Limb (tissue), 2 donors: ENCODE data around the gene NET1.
"Not testable (repeated sequence)": the region's sequence is repeated elsewhere in the genome, so short reads cannot be mapped to it uniquely, and the experiment has no call there.

Experiments
- DNase-seq, 2 donors: peaks; one replicate each; pipeline ENCODE4 v3.0.0-alpha.2; 2016; ENCODE audit errors: extremely low spot score in 2 of 2

NET1 gene

GRCh38 chr10:5461914-5462840 is 49.8 kb downstream of the NET1 start:
- DNase-seq = peak in 1 of 2 donors; percentile 25

DNA sequence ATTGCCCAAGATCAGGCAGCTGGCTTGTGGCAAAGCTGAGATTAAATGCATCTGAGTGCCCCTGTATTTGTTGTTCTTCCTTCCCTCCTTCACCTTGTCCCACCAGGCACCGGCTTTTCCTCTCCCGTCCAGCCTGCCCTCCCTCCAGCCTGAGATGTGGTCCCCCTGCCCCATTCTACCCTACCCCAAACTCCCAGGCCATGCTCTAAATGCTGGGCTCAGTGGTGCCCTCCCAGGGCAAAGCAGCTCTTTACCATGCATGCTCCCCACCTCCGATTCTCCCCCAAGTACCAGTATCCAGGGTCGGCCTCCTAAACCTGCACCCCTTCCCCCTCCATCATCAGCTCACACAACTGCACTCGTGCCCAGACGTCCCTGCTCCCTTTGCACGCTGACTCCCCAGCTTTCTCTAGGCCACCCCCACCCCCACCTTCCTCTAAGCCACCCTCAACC is 50.5 kb downstream of the NET1 start:
- peak in 1 of 2 donors; percentile 34 for DNase-seq

- DNase-seq = no peak
These were observed 52.2 kb downstream of the NET1 start for GRCh38 chr10:5464546-5464945.

GRCh38 chr10:5465976-5466450 is 53.7 kb downstream of the NET1 start:
- DNase-seq = no peak

DNA sequence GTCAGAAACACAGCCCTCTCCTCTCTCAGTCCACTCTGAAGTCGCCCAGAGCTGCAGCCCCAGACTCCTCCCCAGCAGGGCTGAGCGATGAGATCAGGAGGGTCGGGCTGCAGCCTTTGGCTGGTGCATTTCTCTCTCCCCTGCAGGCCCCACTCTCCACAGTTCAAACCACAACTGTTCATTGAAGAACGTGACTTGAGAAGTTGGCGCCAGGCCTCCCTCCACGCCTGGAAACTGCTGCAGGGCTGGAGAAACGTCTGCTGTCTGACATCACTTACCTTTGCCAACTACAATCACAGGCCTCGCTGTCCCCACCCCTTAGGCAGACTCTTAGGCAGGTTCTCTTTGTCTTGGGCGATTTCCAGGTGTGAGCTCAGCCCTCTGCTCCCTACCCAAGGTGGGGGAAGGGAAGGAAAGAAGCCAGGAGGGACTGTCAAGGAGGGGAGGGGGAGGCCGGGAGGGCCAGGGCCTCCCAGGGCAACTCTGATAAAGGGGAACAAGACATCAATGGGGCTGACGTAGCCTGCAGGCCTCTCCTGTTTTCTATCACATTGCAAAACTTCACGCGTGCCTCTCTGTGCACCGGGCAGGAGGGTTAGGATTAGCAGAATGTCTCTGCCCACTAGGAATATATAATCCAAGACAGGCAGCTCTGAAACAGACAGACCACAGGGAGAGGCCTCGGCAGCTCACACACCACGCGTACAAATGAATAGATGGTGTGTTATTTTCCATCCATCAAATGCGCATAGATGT is 54.3 kb downstream of the NET1 start:
- DNase-seq = peak; percentile 89 to 91

DNA sequence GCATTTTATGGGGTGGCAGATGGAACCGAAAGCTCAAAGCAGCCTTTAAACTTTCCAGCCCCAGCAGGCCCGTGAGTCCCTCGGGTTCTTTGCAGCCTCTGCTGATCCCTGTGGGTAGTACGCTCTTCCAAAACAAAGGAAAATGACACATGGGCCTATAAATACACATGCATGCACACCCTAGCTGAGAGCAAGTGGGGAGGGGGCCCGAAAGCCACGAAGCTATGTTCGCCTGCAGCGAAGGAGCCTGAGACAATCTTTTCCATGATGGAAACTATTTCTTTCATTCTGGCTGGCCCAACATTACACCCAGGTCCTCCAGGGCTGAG is 54.8 kb downstream of the NET1 start:
- peak in 1 of 2 donors; percentile 65 for DNase-seq

DNA sequence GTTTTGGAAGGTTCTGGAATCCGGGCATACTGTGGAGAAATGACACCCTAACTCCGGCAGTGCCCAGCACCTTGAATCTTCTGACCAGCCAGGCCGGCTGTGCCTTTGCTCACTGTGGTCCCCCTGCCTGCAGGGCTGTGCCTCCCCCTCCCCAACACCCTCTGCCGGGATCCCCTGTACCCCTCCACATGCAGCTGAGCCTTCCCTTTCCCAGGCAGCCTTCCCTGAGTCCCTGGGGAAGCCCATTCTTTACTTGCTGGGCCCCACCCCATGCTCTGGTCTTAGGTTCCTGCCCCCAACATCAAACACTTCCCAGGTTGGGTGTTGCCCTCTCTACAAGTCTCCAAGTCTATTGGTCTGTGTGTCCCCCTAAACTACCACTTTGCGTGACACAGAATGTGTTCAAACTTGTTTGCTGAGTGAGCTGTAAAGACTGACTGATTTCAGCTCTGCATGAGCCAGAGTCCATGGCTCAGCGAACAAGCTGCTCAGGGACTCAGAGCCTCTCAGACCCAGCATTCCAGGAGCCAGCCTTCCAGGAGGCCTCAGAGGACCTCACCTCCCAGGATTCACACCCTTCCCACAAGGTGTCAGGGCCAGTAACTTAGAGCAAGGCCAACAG is 55.4 kb downstream of the NET1 start:
- DNase-seq = peak in 1 of 2 donors; percentile 30

DNA sequence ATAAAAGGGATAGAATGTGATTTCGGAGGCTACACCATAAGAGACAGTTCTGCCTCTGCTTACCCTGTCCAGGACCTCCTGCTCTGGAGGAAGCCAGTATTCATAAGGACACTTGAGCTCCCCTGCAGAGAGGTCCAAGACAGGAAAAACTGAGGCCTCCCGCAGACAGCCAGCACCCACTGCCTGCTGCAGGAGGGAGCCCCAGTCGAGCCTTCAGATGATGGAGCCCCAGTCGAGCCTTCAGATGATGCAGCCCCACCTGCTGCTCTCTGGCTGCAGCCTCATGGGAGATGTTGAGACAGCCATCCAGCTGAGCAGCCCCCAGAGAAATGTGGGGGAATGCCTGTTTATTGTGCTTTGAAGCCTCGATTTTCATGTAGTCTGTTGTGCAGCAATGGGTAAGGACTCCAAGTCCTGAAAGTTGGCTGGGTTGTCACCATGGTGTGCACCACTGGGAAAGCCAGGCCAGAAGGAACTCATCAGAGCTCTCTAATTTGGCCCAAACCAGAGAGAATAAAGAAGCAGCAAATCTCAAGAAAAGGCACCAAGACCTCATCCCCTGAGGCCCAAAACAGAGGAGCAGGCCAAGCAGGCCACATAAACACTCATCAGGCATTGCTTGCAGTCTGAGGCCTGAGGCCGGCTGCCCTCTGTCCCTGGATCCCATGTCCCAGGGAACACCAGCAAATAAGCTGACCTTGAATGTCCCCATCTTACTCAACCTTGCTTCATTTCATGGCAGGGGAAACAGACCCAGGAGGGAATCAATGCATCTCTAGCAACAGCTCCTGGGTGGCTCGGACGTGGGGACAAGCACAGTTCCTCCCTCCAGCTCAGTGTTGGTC is 56.1 kb downstream of the NET1 start:
- no peak for DNase-seq

DNA sequence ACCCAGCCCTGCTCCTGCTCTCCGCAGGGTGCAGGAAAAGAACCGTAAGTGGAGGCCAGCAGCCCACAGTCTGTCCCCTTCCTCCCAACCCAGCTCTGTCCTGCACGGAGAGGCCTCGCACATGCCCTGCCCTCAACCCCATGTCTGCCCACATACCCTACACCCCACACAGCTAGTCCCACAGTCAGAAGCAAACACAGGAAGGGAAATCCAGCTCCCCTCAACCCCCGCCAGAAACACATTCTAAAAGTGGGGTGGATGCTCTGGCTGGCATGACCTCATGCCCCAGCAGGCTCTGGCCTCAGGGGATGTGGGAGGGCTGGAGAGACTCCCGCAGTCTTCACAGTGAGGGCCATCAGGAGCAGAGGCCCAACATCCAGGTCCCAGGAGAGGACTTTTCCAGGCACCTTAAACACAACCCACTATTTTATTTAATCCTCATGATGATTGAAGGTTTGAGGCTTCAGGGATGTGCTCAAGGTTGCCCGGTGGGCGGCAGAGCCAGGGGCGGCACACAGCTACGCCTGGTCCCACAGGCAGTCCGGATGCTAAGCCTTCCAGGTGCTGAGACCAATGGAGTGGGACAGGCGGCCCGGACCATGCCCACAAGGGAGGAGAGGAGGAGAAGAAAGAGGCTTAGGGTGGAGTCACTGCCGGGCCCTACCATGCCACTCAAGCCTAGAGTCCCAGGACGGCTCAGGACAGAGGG is 57.1 kb downstream of the NET1 start:
- DNase-seq = no peak

- no peak for DNase-seq
These were observed 57.9 kb downstream of the NET1 start for GRCh38 chr10:5470062-5470751.

GRCh38 chr10:5474642-5475041 is 62.3 kb downstream of the NET1 start:
- not testable (repeated sequence) for DNase-seq

GRCh38 chr10:5475088-5475487 is 62.7 kb downstream of the NET1 start:
- DNase-seq = not testable (repeated sequence)

DNA sequence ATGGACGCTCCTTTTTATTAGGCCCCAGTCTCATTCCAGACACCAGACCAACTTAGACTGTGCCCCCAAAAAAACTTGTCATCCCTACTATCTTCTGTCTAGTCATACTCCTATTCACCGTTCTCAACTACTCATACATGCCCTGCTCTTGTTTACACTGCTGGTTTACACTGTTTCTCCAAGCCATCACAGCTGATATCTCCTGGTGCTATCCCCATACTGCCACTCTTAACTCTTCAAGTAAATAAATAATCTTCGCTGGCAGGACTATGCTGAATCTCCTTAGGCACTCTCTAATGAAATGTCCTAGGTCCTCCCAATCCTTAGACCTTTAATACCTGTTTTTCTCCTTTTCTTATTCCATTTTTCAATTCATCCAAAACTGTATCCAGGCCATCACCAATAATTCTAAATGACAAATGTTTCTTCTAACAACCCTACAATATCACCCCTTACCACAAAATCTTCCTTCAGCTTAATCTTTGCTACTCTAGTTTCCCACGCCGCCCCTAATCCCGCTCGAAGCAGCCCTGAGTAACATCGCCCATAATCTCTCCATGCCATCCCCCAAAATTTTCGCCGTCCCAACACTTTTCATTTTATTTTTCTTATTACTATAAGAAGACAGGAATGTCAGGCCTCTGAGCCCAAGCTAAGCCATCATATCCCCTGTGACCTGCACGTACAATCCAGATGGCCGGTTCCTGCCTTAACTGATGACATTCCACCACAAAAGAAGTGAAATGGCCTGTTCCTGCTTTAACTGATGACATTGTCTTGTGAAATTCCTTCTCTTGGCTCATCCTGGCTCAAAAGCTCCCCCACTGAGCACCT is 63.8 kb downstream of the NET1 start:
- not testable (repeated sequence) for DNase-seq

- peak in 1 of 2 donors; percentile 21 for DNase-seq
These were observed 64.7 kb downstream of the NET1 start for GRCh38 chr10:5476918-5477525.

- DNase-seq = no peak
These were observed 65.8 kb downstream of the NET1 start for GRCh38 chr10:5477948-5478693.

DNA sequence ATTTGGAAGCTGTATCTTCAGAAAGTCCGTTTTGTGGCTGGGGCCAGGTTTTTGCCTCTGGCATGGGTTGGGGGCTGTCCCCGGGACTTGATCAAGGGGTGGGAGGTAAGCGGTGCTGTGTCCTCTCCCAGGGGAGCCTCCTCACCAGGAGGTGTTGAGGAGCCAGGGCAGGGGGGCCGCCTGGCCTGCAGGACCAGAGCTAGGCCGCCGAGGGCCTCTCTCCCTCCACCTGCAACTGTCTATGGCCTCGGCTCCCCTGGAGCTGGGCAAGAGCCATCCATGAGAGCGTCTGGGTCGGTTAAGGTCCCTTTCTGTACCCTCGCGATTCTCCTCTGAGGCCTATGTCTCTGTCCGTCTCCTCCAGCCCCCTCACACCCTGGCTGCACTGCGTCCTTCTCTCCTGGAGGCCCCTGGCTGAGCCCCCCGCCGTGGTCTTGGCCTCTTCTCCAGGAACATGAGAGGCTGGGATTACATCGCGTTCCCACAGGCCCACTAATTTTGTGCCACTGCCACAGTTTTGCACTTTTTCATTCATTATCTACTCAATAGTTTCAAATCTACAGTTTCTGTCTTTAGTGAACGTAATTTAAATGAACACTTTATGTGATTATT is 66.4 kb downstream of the NET1 start:
- DNase-seq = peak in 1 of 2 donors; percentile 39

GRCh38 chr10:5479481-5480161 is 67.3 kb downstream of the NET1 start:
- no peak for DNase-seq
